Natural killer cell treated with Interleukin-12 subunit alpha and Interleukin-12 subunit beta and Interleukin-15 and Interleukin-18, amount 100 ng/mL, for 72 hours (primary cell): ENCODE data around the gene PPP2R5A. TPM values are rescaled to one million over a fixed set of nuclear protein-coding genes. Genes with fewer than 3 reads are reported as not detected.
"Not testable (repeated sequence)": the region's sequence is repeated elsewhere in the genome, so short reads cannot be mapped to it uniquely, and the experiment has no call there.

Experiments used
- ATAC-seq, 2 donors: fragments of 150-1000 bp; cut with Tn5 transposase in 1 of 2; sonication (Bioruptor Pico), chemical (Tn5 transposase) in 1 of 2; 2 replicates each; pipeline ENCODE4 v1.10.0; 2021
- DNase-seq: peaks from one replicate; pipeline ENCODE4 v3.0.0; 2022; ENCODE audit warnings: low spot score
- H3K27ac Mint-ChIP-seq, 2 donors: 1 replicate in 1 of 2; 2 replicates in 1 of 2; pipeline ENCODE4 v1.8.0; 2022; ENCODE audit warnings: mixed read lengths in 2 of 2, mild to moderate bottlenecking in 1 of 2, moderate library complexity in 1 of 2
- H3K27me3 Mint-ChIP-seq, 2 donors: 1 replicate in 1 of 2; 2 replicates in 1 of 2; pipeline ENCODE4 v1.8.0; 2022; ENCODE audit warnings: mixed read lengths in 2 of 2
- H3K36me3 Mint-ChIP-seq: one replicate; pipeline ENCODE4 v1.8.0; 2022; ENCODE audit warnings: mixed read lengths
- H3K4me1 Mint-ChIP-seq, 2 donors: 1 replicate in 1 of 2; 2 replicates in 1 of 2; pipeline ENCODE4 v1.8.0; 2022; ENCODE audit warnings: low read depth in 2 of 2, mixed read lengths in 2 of 2, mild to moderate bottlenecking in 1 of 2
- H3K4me3 Mint-ChIP-seq: one replicate; pipeline ENCODE4 v1.8.0; 2022; ENCODE audit warnings: mixed read lengths
- H3K9me3 Mint-ChIP-seq: 2 replicates; pipeline ENCODE4 v1.8.0; 2022; ENCODE audit warnings: mixed read lengths
- total RNA-seq, 2 donors: library from RNA; stranded (reverse); gene quantifications; one replicate each; pipeline ENCODE4 v1.2.3, GENCODE V29; 2022

Gene PPP2R5A
- total RNA-seq, 2 donors from 2014 or later = 32.7 to 37.6 TPM

GRCh38 chr1:212366901-212367300, 81.7 kb downstream of the PPP2R5A start:
- Mint-ChIP-seq H3K36me3 (peaks cover 22% of the 10 kb centered on the region), H3K4me1 (peaks cover 7 to 13% of the 10 kb centered on the region in 2 donors), H3K27me3 (no peaks in the 10 kb centered on the region), H3K9me3 (no peaks in the 10 kb centered on the region), H3K27ac (peak overlapping the region; percentile 39 to 49), H3K4me3 (no peak overlapping the region)
- ATAC-seq = no peak
- no peak for DNase-seq

- peak; percentile 16 to 17 for ATAC-seq
- Mint-ChIP-seq H3K36me3 (peaks cover 26% of the 10 kb centered on the region), H3K9me3 (no peaks in the 10 kb centered on the region), H3K4me3 (no peak overlapping the region), H3K4me1 (peaks cover 7 to 13% of the 10 kb centered on the region in 2 donors), H3K27me3 (no peaks in the 10 kb centered on the region), H3K27ac (peak overlapping the region; percentile 24 to 39)
- DNase-seq = no peak
Measured at GRCh38 chr1:212367474-212368072, 82.4 kb downstream of the PPP2R5A start.

- Mint-ChIP-seq H3K4me3 (no peak overlapping the region), H3K27me3 (no peaks in the 10 kb centered on the region), H3K9me3 (no peaks in the 10 kb centered on the region), H3K27ac (peak overlapping the region; percentile 10 to 24), H3K36me3 (peaks cover 28% of the 10 kb centered on the region), H3K4me1 (peaks cover 7 to 13% of the 10 kb centered on the region in 2 donors)
- ATAC-seq (peak; percentile 85 to 92), DNase-seq (peak; percentile 74)
Measured at GRCh38 chr1:212368073-212368484, 82.9 kb downstream of the PPP2R5A start.

GRCh38 chr1:212375986-212376385, 90.8 kb downstream of the PPP2R5A start:
- no peaks in the 10 kb centered on the region for H3K9me3 Mint-ChIP-seq
- ATAC-seq (no peak), DNase-seq (no peak)
- H3K27me3 Mint-ChIP-seq = no peaks in the 10 kb centered on the region
- H3K36me3 Mint-ChIP-seq = peaks cover 18% of the 10 kb centered on the region
- no peak overlapping the region for H3K4me3 Mint-ChIP-seq
- no peak overlapping the region for H3K27ac Mint-ChIP-seq
- H3K4me1 Mint-ChIP-seq = no peaks in the 10 kb centered on the region

- no peak for DNase-seq
- no peak for ATAC-seq
- Mint-ChIP-seq H3K27ac (no peak overlapping the region), H3K27me3 (no peaks in the 10 kb centered on the region), H3K4me3 (no peak overlapping the region), H3K36me3 (peaks cover 10% of the 10 kb centered on the region), H3K9me3 (no peaks in the 10 kb centered on the region), H3K4me1 (no peaks in the 10 kb centered on the region)
Measured at GRCh38 chr1:212377644-212378043, 92.4 kb downstream of the PPP2R5A start.

GRCh38 chr1:212379366-212379765, 94.2 kb downstream of the PPP2R5A start:
- no peaks in the 10 kb centered on the region for H3K9me3 Mint-ChIP-seq
- H3K27ac Mint-ChIP-seq = no peak overlapping the region
- DNase-seq (no peak), ATAC-seq (no peak)
- peaks cover 7% of the 10 kb centered on the region for H3K36me3 Mint-ChIP-seq
- H3K27me3 Mint-ChIP-seq = no peaks in the 10 kb centered on the region
- no peaks in the 10 kb centered on the region for H3K4me1 Mint-ChIP-seq
- no peak overlapping the region for H3K4me3 Mint-ChIP-seq

GRCh38 chr1:212381397-212382035, 96.3 kb downstream of the PPP2R5A start:
- Mint-ChIP-seq H3K4me1 (peaks cover 11% of the 10 kb centered on the region in 2 donors), H3K36me3 (peaks cover 12% of the 10 kb centered on the region), H3K27ac (no peak overlapping the region), H3K9me3 (no peaks in the 10 kb centered on the region), H3K4me3 (no peak overlapping the region), H3K27me3 (no peaks in the 10 kb centered on the region)
- ATAC-seq (no peak), DNase-seq (no peak)

- ATAC-seq (peak in 1 of 2 donors; percentile 52), DNase-seq (no peak)
- Mint-ChIP-seq H3K27me3 (no peaks in the 10 kb centered on the region), H3K9me3 (no peaks in the 10 kb centered on the region), H3K4me1 (peaks cover 15 to 28% of the 10 kb centered on the region in 2 donors), H3K4me3 (no peak overlapping the region), H3K27ac (no peak overlapping the region), H3K36me3 (peaks cover 21% of the 10 kb centered on the region)
Measured at GRCh38 chr1:212386029-212386428, 100.8 kb downstream of the PPP2R5A start.

GRCh38 chr1:212388985-212389716, 103.9 kb downstream of the PPP2R5A start:
- Mint-ChIP-seq H3K36me3 (peaks cover 26% of the 10 kb centered on the region), H3K27ac (no peak overlapping the region), H3K4me3 (no peak overlapping the region), H3K27me3 (no peaks in the 10 kb centered on the region), H3K9me3 (no peaks in the 10 kb centered on the region), H3K4me1 (peaks cover 25 to 40% of the 10 kb centered on the region in 2 donors)
- ATAC-seq (no peak), DNase-seq (no peak)

- Mint-ChIP-seq H3K36me3 (peaks cover 43% of the 10 kb centered on the region), H3K4me1 (peaks cover 10 to 16% of the 10 kb centered on the region in 2 donors)
- ATAC-seq, H3K27me3 Mint-ChIP-seq, H3K4me3 Mint-ChIP-seq, H3K9me3 Mint-ChIP-seq, DNase-seq, H3K27ac Mint-ChIP-seq: not testable (repeated sequence)
Measured at GRCh38 chr1:212395678-212396437, 110.6 kb downstream of the PPP2R5A start.

GRCh38 chr1:212396638-212397037, 111.4 kb downstream of the PPP2R5A start:
- H3K27me3 Mint-ChIP-seq = no peaks in the 10 kb centered on the region
- no peak overlapping the region for H3K27ac Mint-ChIP-seq
- no peak for DNase-seq
- no peak overlapping the region for H3K4me3 Mint-ChIP-seq
- no peak for ATAC-seq
- peaks cover 39% of the 10 kb centered on the region for H3K36me3 Mint-ChIP-seq
- H3K9me3 Mint-ChIP-seq = peaks cover 4% of the 10 kb centered on the region
- peaks cover 8 to 14% of the 10 kb centered on the region in 2 donors for H3K4me1 Mint-ChIP-seq

GRCh38 chr1:212397171-212397570, 112.0 kb downstream of the PPP2R5A start:
- H3K4me3 Mint-ChIP-seq = no peak overlapping the region
- peaks cover 6 to 13% of the 10 kb centered on the region in 2 donors for H3K4me1 Mint-ChIP-seq
- H3K9me3 Mint-ChIP-seq = peaks cover 4% of the 10 kb centered on the region
- no peaks in the 10 kb centered on the region for H3K27me3 Mint-ChIP-seq
- ATAC-seq (no peak), DNase-seq (no peak)
- H3K27ac Mint-ChIP-seq = no peak overlapping the region
- peaks cover 39% of the 10 kb centered on the region for H3K36me3 Mint-ChIP-seq

GRCh38 chr1:212401042-212401441, 115.8 kb downstream of the PPP2R5A start:
- Mint-ChIP-seq H3K4me3 (no peak overlapping the region), H3K36me3 (peaks cover 26% of the 10 kb centered on the region), H3K4me1 (peaks cover 0 to 10% of the 10 kb centered on the region in 2 donors), H3K27me3 (no peaks in the 10 kb centered on the region), H3K9me3 (peaks cover 4% of the 10 kb centered on the region), H3K27ac (no peak overlapping the region)
- ATAC-seq = no peak
- DNase-seq = no peak
